Fibroblast of skin of scalp (primary cell): ENCODE data around the gene MYLK4.

Experiments
- DNase-seq: peaks from one replicate; pipeline ENCODE4 v3.0.0-alpha.2; 2013

MYLK4 gene

DNA sequence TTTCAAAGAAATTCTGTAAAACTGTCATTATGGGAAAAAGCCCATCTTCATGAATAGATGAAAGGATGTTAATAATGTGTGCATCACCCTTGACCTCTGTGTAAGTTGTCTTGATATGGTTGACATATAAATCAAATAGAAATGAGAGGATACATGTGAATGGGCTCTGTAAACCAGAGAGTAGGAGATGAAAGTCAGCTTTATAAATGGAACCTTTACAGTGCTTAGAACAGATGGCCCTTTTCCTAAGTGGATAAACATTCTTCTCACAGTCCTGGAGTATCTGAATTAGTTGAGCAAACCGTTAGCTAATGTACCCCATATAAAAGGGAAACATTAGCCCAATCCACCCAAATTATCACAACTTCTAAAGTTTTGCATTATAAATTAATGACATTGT lies 57.5 kb downstream of the MYLK4 start:
- no peak for DNase-seq

DNA sequence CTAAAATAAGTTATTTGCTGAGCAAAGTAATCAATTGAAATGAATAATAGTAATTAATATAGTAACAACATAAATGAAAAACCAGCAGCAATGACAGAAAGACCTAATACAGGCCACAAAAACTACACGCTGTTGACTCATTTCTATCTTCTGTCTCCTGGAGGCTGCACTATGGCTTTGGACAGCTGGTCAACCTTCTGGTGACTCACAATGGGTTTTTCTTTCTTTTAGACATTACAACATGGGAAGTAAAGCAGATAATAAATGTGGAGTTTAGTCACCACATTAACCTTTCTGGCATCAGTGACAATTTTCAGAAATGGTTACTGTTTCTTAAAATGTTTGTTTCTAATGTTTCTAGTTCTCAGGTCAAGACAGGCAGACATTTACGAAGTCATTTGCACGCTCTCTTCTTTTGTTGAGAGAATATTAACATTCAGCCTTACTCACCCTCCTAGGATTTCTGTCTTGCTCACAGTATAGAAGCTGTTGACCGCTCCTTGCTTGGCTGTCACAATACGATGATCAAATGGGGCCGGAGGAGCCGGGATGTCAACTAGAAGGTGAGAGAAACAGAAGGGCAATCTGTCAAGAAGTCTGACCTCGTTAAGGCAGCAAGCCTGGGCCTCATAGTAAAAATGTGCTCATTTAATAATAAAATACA lies 62.2 kb downstream of the MYLK4 start:
- peak; percentile 72 for DNase-seq

DNA sequence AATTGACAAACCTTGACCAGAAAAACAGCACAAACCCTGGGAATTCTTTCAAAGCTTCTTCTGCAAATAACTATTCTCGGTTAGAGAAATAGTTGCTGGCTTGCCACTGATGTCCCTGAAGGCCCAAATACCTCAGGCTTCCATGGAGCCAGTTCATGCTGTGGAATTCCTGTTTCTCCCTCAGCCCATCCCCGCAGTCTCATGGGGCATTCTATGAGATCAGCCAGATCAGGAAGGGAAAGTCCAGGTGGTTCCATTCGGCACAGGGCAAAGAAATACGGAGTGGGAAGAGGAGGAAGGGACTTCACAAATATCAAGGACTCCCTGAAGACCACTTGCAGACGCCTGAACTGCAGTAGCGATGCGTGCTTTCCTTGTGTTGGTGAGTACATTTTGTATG lies 63.3 kb downstream of the MYLK4 start:
- DNase-seq: peak; percentile 59

DNA sequence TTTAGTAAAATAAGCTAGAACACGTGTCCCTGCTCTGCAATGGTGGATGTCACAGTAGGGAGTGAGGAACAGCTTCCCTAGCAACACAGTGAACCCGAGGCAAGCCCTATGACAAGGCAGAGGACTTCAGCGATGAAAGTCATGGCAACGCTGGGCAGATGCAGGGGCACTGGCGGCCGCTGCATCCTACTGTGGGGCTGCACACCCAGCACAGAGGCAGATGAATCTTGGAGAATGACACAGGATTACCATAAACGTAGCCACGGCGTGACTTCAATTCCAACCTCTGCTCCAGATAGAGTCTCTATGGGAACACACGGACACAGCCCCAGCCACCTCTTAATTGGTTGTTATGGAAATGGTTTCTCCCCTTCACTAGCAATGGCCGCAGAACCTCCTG lies 64.2 kb downstream of the MYLK4 start:
- no peak for DNase-seq

DNA sequence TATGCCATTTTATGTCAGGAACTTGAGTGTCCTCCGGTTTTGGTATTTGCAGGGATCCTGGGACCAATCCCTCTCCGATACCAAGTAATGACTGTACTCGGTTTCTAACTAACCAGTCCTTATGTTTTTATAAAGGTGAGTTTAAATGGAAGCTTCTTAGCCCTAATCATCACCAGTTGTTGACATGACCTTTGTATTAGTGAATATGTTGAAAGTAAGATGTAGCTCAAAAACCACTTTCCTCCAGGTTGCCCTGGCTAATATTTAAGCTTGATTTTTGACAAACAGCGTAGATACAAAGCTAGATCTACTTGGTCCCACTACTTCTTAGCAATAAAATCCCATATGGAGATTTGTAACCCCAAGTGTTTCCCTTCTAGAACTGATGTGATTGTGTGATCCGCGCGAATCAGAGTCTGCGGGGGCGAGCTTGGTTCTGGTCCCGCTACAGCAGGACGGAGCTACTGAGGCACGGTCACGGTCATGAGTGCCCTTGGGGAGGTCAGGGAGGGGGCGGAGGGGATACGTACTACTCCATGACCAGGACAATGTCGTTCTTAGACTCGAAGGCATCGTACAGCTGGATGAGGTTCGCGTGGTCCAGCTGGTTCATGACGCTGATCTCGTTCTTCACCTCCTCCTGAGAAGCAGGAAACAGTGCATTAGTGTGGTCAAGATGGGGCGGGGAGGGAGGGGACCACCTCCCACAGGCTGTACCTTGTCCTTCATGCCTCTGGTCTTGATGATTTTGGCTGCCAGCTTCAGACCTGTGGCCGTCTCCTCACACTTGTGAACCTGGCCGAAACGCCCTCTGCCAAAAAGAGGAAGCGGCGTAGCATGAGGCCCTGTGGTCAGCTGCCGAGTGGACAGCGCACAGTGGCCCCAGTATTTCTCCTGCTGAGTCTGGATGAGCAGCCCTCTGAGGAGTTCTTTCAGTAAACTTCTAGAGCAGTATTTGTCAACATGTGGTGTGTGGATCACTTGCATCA lies 65.7 kb downstream of the MYLK4 start:
- no peak for DNase-seq

DNA sequence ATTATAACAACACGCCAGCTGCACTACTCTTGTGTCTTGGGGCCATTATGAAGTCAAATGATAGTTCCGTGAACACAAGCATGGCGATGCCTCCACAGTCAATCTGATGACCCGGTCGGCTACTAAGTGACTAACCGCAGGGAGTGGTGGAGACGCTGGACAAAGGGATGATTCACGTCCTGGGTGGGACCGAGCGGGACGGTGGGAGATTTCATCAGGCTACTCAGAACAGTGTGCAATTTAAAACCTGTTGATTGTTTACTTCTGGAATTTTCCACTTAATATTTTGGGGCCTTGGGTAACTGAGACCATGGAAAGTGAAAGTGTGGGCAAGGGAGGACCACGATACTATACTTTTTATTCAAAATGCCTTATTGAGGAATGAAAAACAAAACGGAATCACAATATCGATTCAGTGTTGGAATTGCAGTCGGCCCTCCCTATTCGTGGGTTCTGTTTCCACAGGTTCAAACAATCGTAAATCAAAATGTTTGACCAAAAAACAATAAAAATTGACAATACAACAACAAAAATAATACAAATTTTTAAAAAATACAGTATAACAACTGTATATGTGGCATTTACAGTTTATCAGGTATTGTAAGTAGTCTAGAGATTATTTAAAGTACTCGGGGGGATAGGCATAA lies 66.5 kb downstream of the MYLK4 start:
- no peak for DNase-seq

DNA sequence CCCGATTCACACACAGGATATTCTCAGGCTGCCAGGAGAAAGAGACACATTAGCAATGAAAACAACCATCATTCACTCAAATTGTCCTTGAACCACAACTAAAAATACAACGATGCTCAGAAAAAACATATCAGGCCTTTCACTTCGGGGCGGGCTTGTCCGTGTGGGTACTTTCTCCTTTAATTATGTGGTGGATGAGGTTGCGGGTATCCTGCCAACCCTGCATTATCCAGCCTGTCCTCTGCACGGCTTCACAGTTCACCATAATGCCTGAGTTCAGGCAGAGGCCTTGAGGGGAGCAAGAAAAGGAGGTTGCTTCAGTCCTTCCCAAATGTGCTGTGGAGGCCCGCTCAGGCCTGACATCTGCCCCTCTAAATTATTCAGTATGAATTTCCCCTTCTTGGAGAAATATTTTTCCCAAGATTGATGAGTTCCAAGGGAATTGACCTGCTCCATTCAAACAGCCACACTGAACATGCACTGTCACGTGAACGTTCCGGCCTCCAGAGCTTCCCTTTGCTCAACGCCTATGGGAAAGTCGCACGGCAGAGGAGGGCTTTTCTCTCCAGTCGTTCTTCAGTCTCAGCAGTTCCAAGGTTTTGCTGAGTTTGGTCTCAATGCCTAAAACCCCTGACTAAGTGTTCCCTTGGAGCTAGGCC lies 70.3 kb downstream of the MYLK4 start:
- no peak for DNase-seq

DNA sequence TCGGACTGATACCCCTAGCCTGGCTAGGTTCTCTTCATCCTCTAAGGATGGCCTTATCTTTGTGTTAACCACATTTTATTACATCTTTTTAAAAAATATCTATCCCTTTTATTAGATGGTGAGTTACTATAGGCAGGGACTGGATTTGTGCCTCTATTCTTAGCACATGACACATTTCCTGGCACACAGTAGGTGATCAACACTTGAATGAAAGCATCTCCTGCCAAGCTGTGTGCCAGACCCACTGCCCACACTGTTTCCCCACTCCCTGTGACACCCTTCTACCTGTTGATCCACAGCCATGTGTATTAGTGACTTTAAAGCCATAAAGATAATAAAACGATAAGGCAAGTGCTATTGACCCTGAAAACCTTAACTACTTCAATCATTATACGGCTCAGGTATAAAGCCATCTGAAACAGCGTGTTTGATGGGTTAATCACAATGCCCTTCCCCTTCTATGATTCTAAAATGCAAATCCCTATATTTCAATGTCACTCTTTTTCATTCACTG lies 73.6 kb downstream of the MYLK4 start:
- DNase-seq: no peak

DNA sequence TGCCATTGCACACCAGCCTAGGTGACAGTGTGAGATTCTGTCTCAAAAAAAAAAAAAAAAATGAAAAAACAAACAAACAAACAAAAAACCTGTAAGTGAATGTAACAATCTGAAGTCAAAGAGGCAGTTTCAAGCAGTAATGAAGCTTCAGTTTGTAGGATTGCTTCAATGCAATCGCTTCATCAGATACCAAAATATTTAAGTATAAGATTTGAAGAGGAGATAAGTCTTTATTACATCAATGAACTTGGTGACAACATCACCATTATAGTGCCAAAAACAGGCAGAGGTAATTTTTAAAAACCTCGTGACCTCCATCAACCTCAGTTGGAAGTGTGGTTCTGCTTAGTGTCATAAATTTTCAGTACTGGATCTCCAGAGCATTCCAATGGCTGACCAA lies 74.7 kb downstream of the MYLK4 start:
- DNase-seq: no peak

DNA sequence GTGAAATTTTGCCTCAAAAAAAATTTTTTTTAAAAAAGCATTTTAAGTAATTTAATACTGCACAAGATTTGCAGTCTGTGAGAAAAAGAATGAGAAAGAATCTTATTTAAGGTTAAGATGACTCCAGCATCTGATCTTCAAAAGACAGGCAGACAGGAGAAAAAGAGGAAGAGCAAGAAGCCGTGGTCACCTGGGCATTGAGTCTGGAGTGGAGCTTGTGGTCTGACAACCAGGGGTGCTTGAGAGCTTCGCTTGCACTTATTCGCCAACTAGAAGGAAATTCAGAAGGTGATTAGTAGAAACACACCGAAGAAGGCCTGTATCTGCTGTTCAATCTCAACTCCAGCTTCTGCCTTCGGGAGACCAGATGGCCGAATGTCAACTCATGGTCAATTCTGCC lies 75.9 kb downstream of the MYLK4 start:
- DNase-seq: no peak

DNA sequence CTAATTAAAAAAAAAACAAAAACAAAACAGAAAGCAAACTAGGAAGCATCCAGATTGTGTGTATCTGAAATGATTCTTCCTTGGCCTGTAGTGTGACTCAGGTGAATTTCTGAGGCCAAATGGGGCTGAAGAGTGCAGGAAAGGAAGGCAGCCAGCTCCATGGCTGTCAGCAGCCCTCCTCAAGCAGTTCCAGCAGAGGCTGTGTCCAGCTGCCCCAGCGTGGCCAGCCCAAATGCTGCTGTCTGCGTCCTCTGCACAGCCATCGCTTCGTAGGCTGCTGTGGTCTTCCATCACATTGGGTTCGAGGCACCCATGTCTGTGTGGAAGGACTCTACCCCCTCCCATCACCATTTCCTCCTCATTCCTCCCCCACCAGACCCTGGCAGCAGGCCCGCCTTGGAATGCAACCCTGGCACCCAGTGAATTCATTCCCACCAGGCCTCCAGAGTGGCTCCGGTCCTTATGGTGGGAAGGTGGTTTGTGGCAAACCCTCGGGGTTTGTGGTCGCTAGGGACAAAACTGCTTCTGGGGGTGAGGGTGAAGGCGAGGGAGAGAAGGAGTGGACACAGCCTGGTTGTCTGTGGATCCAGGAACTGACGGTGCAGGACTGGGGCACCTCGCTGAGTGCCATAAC lies 81.5 kb downstream of the MYLK4 start:
- DNase-seq: peak; percentile 25

DNA sequence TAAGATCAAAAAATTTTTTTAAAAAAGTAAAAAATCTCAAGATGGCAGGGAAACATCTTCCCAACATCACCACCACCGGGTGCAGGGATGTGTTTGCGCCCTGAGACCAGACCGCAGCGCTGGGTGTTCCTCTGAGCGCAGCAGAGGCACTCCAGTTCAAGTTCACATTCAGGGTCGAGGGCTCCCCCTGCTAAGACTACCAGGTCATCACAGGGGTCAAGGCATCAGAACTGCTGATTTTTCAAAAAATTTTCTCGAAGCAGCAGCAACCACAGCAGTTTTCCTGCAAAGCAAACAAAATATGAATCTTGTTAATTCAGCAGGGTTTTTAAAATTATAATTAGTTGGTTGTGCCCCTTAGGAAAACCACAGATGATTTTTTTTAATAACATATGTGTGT lies 83.1 kb downstream of the MYLK4 start:
- DNase-seq: peak; percentile 50

DNA sequence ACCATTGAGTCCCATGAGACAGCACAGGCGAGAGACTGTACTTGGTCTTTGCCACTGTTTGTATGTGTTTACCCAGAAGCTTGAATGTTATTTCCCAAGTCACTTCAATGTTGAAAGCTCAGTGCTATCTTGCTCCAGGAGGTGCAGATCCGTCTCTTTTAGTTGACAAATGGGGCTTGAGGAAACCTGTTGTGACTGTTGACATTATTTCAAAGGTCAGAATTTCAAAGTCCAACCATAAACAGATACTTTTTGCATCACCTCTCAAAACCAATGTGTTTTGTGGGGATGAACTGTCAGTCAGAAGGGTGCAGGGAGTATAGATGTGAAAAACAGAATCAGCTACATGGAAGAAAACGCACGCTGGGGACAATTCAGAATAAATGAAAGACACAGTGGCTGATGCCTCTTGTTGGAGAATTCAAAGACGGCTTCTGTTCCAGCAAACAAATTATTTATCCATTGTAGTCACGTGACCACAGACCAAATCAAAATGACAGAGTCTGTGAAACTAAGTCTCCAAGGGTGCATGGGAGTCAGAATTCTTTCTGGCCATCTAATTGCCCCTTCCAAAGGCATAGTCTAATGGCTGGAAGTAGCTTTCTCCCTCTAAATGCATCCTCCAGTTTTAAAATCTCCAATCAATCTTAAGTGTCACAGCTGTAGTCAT lies 83.7 kb downstream of the MYLK4 start:
- no peak for DNase-seq

DNA sequence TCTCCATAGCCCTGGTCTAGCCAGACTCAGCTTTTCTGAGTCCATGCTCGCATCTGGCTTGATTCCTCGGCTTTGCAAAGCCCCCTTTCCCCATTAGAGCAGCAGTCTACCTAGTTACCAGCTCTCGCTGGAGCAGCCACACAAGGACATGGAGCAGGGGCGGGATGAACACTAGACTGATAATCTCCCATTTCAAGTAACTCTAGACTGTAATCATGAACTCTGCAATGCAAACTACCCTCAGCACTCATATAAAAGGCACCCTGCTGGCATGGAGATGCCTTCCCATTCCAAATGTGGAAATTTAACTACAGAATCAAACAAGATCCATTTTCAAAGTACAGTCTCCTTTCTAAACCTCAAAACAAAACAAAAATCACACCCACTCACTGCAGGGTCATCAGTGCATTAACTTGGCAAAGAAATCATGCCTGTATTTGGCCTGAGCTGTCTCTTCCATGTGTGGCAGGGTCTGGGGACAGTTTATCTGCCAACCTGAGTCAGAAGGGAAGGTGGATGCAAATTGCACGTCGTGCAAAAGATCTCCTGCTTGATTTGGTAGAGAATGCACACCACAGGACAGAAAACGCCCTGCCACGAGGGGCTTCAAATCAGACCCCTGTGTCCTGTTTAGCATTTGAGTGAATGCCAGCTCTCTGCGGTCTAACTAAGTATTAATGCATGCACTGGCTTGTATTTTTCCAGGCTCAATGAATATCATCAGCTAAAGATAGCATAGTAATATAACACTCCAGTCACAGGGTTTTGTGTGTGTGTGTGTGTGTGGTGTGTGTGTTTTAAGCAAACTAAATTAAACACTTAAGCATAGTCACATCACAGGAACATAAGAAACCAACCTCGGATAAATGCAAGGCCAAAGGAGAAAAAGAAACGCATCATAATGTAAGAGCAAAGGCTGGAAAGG lies 85.3 kb downstream of the MYLK4 start:
- DNase-seq: peak; percentile 24

DNA sequence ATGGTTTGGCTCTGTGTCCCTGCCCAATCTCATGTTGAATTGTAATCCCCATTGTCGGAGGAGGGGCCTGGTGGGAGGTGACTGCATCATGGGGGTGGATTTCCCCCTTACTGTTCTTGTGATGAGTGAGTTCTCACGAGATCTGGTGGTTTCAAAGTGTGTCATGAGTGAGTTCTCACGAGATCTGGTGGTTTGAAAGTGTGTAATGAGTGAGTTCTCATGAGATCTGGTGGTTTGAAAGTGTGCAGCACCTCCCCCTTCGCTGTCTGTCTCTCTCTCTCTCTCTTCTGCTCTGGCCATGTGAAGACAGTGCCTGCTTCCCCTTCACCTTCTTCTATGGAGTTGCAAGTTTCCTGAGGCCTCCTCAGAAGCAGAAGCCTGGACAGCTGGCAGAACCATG lies 87.6 kb downstream of the MYLK4 start:
- DNase-seq: no peak

DNA sequence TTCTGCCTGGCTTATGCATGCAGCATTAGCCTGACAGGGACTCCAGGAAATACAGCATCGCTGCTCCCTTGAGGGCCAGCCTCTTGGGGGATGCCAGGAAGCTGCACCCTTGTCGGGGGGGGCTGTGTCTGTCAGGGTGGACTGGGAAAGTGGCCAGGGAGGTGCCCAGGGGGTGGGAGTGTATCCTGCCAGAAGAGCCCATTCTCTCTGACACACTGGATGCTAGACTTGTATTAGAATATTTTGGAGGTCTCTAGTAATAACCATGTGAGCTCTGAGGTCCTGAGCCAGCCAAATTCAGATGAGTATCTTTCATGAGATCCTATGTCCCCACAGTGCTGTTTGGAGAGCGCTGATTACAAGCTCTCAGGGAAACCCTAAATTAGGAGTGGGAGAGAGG lies 89.1 kb downstream of the MYLK4 start:
- no peak for DNase-seq

DNA sequence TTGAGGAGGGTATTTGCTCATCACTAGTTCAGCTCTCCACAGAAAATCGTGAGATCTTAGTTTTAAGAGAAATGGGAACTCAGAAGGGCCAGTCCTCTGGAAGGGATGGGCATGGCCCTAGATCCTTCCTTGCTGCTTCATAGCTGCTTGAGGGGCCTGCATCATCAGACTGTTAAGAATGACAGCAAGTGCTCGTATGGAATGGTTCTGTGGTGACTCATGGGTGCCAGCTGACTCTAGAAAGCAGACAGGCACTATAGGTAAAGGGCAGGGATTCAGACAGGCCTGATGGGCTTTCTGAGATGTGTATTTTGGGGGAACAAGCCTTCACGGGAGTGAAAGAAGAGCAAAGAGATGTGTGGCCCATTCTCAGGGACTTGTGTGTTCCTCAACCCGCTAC lies 90.8 kb downstream of the MYLK4 start:
- DNase-seq: no peak

DNA sequence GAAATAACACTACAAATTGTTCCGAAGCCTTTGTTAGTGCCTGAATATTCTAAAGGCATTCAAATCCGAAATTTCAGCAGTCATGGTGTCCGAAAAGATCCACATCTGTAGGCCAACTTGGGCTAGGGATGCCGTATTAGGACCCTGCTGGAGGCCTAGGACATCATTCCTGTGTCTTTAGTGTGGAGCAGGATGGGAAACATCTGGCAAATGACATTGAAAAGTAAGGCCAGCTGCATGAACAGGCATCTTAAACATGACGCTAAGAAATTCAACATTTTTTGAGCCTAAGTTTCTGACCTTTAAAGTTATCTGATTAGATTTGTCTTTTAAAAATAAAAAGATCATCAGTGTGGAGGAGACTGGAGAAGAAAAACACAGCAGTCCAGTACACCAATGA lies 91.3 kb downstream of the MYLK4 start:
- no peak for DNase-seq

DNA sequence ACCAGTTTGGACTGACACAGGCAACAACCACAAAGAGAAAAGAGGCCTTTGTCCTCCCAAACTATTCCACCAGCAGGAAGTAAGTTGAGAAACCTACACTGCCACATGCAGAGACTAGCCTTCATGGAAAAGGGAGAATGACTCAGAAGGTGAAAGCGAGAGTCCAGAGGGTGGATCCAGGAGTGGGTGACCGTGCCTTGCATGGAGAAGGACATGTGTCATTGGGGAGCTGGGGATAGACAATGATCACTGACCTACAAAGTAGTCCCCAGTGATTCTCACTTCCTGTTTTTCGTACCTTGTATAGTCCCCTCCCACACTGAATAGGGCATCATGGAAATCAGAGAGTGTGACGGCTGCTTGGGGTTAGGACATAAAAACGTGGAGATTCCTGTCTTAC lies 91.9 kb downstream of the MYLK4 start:
- DNase-seq: no peak

DNA sequence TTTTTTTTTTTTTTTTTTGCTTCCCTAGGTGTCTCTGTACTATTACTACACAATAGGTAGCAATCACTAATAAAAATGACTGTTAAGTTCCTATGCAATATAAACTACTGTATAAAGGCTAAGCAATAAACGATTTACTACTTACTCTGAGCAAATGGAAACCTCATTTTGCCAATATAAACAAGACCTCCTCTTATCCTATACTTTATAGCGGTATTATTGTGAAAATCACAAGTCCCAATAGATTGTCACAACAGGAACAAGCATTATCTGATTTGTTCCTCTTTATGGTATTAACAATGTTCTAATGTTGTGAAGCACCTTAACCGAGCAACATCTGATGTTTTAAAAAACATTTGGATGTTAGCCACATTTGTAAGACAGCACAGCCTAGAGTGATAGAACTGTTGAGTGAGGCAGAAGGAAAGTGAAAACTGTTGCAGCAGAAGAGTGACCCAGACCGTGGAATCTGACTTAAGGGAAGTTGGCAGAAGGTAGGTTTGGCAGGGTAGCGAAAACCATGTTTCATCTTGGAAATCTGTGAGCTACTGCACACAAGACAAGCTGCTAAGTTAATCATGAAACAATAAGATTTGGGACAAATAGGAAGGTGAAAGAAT lies 94.2 kb downstream of the MYLK4 start:
- no peak for DNase-seq
